Retinal pigment epithelial cell (primary cell): ENCODE results near the gene ISG20.
A peak's percentile ranks its signal among the peaks of the same experiment; 100 is the strongest.
"Not testable (repeated sequence)": the region's sequence is repeated elsewhere in the genome, so short reads cannot be mapped to it uniquely, and the experiment has no call there.

Experiments used
- DNase-seq: peaks from one replicate; pipeline ENCODE4 v3.0.0-alpha.2; 2010; ENCODE audit warnings: low read depth
- H3K4me3 ChIP-seq: 2 replicates; pipeline ENCODE4 v1.5.1; 2011; ENCODE audit warnings: mild to moderate bottlenecking, low read length, control low read depth, moderate library complexity
- CTCF ChIP-seq: conservative IDR thresholded peaks from 2 replicates; pipeline ENCODE4 v1.5.1; 2011; ENCODE audit warnings: low read depth, low read length, control low read depth, inconsistent platforms

Gene ISG20

GRCh38 chr15:88636654-88637053, 2.2 kb upstream of the ISG20 start:
- H3K4me3 ChIP-seq: no peak overlapping the region
- no peak for DNase-seq
- TF ChIP-seq CTCF: no peak

- DNase-seq: no peak
- TF ChIP-seq CTCF: no peak
- H3K4me3 ChIP-seq: no peak overlapping the region
Observed at GRCh38 chr15:88637436-88637835, 1.4 kb upstream of the ISG20 start.

GRCh38 chr15:88637841-88638625, 783 bp upstream of the ISG20 start:
- peak overlapping the region; percentile 26 for H3K4me3 ChIP-seq
- DNase-seq: no peak
- TF ChIP-seq CTCF: no peak

GRCh38 chr15:88641959-88642452, 3.2 kb downstream of the ISG20 start:
- no peak for DNase-seq
- no peak overlapping the region for H3K4me3 ChIP-seq
- no peak for TF ChIP-seq CTCF

- not testable (repeated sequence) for DNase-seq, H3K4me3 ChIP-seq
Observed at GRCh38 chr15:88642514-88642913, 3.7 kb downstream of the ISG20 start.

GRCh38 chr15:88644741-88645140, 5.9 kb downstream of the ISG20 start:
- TF ChIP-seq CTCF: no peak
- DNase-seq: no peak
- H3K4me3 ChIP-seq: no peak overlapping the region

GRCh38 chr15:88645171-88646087, 6.6 kb downstream of the ISG20 start:
- H3K4me3 ChIP-seq: no peak overlapping the region
- TF ChIP-seq CTCF: no peak
- no peak for DNase-seq
